T follicular helper cell (primary cell): Measurements from ENCODE around the gene METTL17.
"Not testable (repeated sequence)": the region's sequence is repeated elsewhere in the genome, so short reads cannot be mapped to it uniquely, and the experiment has no call there.

Experiments used
- DNase-seq: peaks from one replicate; pipeline ENCODE4 v3.0.0-alpha.2; 2020; ENCODE audit warnings: low read depth
- total RNA-seq, 2 experiments: gene quantifications; one replicate each; lab custom pipeline; 2026; lab: John Stamatoyannopoulos, UW

METTL17 gene
- 72.1 to 98.4 reads per million in 2 experiments for total RNA-seq

GRCh38 chr14:20989787-20990600 lies at the start of gene METTL17:
Gene METTL17, plus strand, starts transcription at chr14:20989980. Its CDS starts 23 bp downstream, at chr14:20990003.
- DNase-seq, result peak; percentile 78

GRCh38 chr14:20945146-20945545 lies 44.6 kb upstream of the METTL17 start:
- not testable (repeated sequence) for DNase-seq

- not testable (repeated sequence) for DNase-seq
Measured at GRCh38 chr14:20946707-20947106, 43.1 kb upstream of the METTL17 start.

GRCh38 chr14:20954736-20955537 lies 34.8 kb upstream of the METTL17 start, which contains the start of gene RNASE2:
Gene RNASE2, plus strand, starts transcription at chr14:20955487. Its CDS starts 285 bp downstream, at chr14:20955772.
- DNase-seq, result not testable (repeated sequence)

GRCh38 chr14:20955538-20955873 lies 34.3 kb upstream of the METTL17 start:
- not testable (repeated sequence) for DNase-seq

GRCh38 chr14:20956376-20956976 lies 33.3 kb upstream of the METTL17 start:
- DNase-seq, result no peak

- not testable (repeated sequence) for DNase-seq
Measured at GRCh38 chr14:20958946-20959345, 30.8 kb upstream of the METTL17 start.

- DNase-seq, result no peak
Measured at GRCh38 chr14:20969336-20969735, 20.4 kb upstream of the METTL17 start.

- no peak for DNase-seq
Measured at GRCh38 chr14:20970647-20970982, 19.2 kb upstream of the METTL17 start.

- DNase-seq, result peak; percentile 58
Measured at GRCh38 chr14:20970983-20971704, 18.6 kb upstream of the METTL17 start.

- DNase-seq, result no peak
Measured at GRCh38 chr14:20971705-20972021, 18.1 kb upstream of the METTL17 start.

GRCh38 chr14:20973501-20973900 lies 16.3 kb upstream of the METTL17 start:
- DNase-seq, result no peak

GRCh38 chr14:20976291-20976690 lies 13.5 kb upstream of the METTL17 start:
- no peak for DNase-seq

GRCh38 chr14:20978687-20979086 lies 11.1 kb upstream of the METTL17 start:
- DNase-seq, result no peak

GRCh38 chr14:20980906-20981305 lies 8.9 kb upstream of the METTL17 start:
- no peak for DNase-seq

- DNase-seq, result no peak
Measured at GRCh38 chr14:20982646-20983369, 7.0 kb upstream of the METTL17 start.

- DNase-seq, result not testable (repeated sequence)
Measured at GRCh38 chr14:20985650-20986049, 4.1 kb upstream of the METTL17 start.

GRCh38 chr14:20986811-20987210 lies 3.0 kb upstream of the METTL17 start:
- DNase-seq, result no peak

- no peak for DNase-seq
Measured at GRCh38 chr14:20988717-20989470, 886 bp upstream of the METTL17 start.

GRCh38 chr14:20989471-20989786 lies 351 bp upstream of the METTL17 start:
- no peak for DNase-seq

- no peak for DNase-seq
Measured at GRCh38 chr14:20996521-20996920, 6.7 kb downstream of the METTL17 start.
